ENCODE data around the gene ACSM4.
"Not testable (repeated sequence)": the region's sequence is repeated elsewhere in the genome, so short reads cannot be mapped to it uniquely, and the experiment has no call there.

Gene ACSM4, protein sequence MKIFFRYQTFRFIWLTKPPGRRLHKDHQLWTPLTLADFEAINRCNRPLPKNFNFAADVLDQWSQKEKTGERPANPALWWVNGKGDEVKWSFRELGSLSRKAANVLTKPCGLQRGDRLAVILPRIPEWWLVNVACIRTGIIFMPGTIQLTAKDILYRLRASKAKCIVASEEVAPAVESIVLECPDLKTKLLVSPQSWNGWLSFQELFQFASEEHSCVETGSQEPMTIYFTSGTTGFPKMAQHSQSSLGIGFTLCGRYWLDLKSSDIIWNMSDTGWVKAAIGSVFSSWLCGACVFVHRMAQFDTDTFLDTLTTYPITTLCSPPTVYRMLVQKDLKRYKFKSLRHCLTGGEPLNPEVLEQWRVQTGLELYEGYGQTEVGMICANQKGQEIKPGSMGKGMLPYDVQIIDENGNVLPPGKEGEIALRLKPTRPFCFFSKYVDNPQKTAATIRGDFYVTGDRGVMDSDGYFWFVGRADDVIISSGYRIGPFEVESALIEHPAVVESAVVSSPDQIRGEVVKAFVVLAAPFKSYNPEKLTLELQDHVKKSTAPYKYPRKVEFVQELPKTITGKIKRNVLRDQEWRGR

DNA sequence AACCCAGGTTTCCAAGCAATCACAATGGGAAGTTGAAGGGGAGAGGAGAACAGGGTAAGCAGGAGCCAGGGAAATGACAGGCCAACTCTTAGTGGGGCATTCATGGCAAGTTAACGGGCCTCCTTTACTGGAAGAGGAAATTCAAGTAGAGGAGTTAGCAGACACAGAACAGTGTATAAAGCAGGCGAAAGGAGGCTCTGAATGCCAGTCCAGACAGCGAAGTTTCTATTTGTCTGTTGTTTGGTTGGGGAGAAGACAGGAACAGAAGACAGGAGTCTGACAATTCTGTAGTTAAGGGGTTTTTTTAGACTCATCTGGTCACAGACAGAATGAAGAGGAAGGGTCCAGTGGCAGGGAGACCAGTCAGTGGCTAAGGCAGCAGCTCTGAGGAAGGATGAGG, at the start of gene ACSM4:
ACSM4 (plus strand) TSS at position 301 of the 400 bp plus-strand sequence. CDS start 260 bp downstream, outside the sequence.
- no peak within 1 kb of the TSS for H3K4me3 ChIP-seq (replicated peaks; ENCODE audit: low read depth, low read length)
- no peak for DNase-seq (ENCODE audit: low read depth)
- TF ChIP-seq, protein P1, sequence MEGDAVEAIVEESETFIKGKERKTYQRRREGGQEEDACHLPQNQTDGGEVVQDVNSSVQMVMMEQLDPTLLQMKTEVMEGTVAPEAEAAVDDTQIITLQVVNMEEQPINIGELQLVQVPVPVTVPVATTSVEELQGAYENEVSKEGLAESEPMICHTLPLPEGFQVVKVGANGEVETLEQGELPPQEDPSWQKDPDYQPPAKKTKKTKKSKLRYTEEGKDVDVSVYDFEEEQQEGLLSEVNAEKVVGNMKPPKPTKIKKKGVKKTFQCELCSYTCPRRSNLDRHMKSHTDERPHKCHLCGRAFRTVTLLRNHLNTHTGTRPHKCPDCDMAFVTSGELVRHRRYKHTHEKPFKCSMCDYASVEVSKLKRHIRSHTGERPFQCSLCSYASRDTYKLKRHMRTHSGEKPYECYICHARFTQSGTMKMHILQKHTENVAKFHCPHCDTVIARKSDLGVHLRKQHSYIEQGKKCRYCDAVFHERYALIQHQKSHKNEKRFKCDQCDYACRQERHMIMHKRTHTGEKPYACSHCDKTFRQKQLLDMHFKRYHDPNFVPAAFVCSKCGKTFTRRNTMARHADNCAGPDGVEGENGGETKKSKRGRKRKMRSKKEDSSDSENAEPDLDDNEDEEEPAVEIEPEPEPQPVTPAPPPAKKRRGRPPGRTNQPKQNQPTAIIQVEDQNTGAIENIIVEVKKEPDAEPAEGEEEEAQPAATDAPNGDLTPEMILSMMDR (IDR thresholded peaks at IDR 0.05; ENCODE audit: low read length, missing control alignments) = no peak

DNA sequence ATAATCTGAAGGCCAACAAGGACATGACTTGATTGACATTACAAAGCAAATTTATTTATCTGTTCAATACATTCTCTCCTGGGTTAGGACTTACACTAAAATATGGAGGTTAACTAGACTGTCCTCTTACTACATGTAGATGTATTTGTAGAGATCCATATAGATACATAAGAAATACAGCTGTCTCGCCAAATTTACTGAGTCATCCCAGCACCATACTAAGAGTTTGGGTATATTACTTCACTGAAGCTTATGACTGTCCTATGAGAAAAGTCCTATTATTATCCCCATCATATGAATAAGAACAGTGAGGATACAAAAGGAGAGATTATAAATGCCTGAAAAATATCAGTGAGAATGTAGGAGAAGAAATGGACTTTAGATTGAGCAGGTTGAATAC, 44.8 kb upstream of the ACSM4 start:
- DNase-seq (ENCODE audit: low read depth) = no peak
- TF ChIP-seq, protein P1 (IDR thresholded peaks at IDR 0.05; ENCODE audit: low read length, missing control alignments) = no peak
- H3K4me3 ChIP-seq (replicated peaks; ENCODE audit: low read depth, low read length) = no peak overlapping the region

DNA sequence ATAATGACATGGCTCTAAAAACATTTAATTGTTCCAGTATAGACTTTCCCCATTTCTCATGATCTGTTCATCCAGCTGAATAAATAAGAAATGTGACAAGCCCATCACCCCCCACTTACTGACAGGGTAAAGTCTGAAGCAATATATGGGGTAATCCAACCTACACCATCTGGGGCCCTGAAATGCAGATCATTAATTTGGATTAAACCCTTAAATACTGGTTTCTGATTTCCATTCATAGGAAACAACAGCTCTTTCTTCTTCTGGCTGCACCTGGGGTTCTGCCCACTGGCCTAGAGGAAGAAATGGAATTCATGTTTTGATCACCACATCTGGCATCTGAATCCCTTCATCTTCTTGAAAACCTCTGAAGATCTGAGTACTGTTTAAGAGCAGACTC, 39.3 kb upstream of the ACSM4 start:
- H3K4me3 ChIP-seq (replicated peaks; ENCODE audit: low read depth, low read length) = no peak overlapping the region
- TF ChIP-seq, protein P1 (IDR thresholded peaks at IDR 0.05; ENCODE audit: low read length, missing control alignments) = no peak
- DNase-seq (ENCODE audit: low read depth) = no peak

DNA sequence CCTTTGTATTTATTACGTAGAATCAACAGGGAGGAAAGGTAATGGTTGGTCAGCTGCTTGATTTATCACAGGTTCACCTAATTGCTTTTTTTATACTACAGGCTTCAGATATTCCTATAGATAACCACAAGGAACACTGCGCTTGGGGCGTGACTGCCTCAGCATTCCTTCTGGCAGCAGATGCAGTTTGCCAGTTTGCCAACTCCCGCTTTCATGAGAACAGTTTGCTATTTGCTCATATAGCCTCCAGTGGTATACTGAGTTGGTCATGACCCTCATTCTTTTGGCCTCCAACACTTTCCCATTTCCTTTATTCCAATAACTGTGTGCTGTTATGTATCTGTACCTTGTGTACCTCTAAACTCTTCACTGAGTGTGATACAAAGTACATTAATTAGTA, 38.6 kb upstream of the ACSM4 start:
- TF ChIP-seq, protein P1 (IDR thresholded peaks at IDR 0.05; ENCODE audit: low read length, missing control alignments) = no peak
- H3K4me3 ChIP-seq (replicated peaks; ENCODE audit: low read depth, low read length) = no peak overlapping the region
- DNase-seq (ENCODE audit: low read depth) = no peak

DNA sequence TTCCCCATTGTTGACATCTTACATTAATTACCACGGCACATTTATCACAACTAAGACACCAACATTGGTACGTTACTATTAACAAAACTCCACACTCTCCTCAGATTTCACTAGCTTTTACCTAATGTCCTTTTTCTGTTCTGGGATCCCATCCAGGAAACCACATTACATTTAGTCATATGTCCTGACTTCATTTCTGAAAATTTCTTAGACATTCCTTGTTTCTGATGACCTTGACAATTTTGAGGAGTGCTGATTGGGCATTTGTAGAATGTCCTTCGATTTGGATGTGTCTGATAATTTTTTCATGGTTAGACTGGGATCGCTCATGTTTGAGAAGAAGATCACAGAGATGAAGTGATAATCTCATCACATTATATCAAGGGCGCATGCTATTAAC, 34.6 kb upstream of the ACSM4 start:
- H3K4me3 ChIP-seq (replicated peaks; ENCODE audit: low read depth, low read length) = no peak overlapping the region
- TF ChIP-seq, protein P1 (IDR thresholded peaks at IDR 0.05; ENCODE audit: low read length, missing control alignments) = no peak
- DNase-seq (ENCODE audit: low read depth) = no peak

DNA sequence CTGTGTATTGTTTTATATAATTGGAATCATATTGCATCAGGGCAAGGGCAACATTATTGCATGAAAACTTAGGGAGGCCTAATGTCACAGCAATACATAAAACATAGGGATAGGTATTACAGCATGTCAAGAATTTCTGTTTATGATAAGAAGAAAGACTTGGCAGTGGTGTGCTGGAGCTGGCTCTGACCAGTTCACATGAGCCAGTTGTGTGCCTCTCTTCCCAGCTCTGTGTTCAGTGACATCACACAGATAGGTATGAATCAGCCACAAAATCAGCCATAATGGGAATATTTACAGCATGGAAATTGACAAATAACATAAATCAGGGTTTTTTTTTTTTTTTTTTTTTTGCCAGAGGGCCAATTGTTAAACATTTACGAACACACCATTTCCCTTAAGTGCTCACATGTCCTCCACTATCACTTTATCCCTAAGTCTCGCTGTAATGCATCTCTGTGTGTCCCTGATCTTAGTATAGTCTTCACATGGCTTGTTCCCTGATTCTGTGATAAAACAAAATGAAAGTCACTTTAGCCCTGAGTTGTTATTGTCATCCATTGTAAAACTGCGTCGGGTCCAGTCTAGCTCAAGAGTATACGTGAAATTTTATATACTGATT, 31.9 kb upstream of the ACSM4 start:
- no peak for DNase-seq (ENCODE audit: low read depth)
- TF ChIP-seq, protein P1 (IDR thresholded peaks at IDR 0.05; ENCODE audit: low read length, missing control alignments) = no peak
- H3K4me3 ChIP-seq (replicated peaks; ENCODE audit: low read depth, low read length) = no peak overlapping the region

DNA sequence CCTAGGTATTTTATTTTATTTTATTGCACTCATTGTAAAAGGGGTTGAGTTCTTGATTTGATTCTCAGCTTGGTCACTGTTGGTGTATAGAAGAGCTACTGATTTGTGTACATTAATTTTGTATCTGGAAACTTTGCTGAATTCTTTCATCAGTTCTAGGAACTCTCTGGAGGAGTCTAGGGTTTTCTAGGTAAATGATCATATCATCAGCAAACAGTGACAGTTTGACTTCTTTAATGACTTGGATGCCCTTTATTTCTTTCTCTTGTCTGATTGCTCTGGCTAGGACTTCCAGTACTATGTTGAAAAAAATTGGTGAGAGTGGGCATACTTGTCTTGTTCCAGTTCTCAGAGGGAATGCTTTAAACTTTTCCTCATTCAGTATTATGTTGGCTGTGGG, 28.4 kb upstream of the ACSM4 start:
- not testable (repeated sequence) for DNase-seq (ENCODE audit: low read depth); H3K4me3 ChIP-seq (replicated peaks; ENCODE audit: low read depth, low read length)

All from fibroblast of pulmonary artery (primary cell).